Measurements from ENCODE around the gene SCYL1.
"Not testable (repeated sequence)": the region's sequence is repeated elsewhere in the genome, so short reads cannot be mapped to it uniquely, and the experiment has no call there.

Gene SCYL1

GRCh38 chr11:65505466-65506289 is 19.2 kb upstream of the SCYL1 start:
- no peak for DNase-seq (ENCODE audit: low read depth in 1 of 2, low spot score in 1 of 2)

- no peak for DNase-seq (ENCODE audit: low read depth in 1 of 2, low spot score in 1 of 2)
These were observed 18.6 kb upstream of the SCYL1 start for GRCh38 chr11:65506290-65506771.

- peak in 1 of 2 donors; percentile 23 for DNase-seq (ENCODE audit: low read depth in 1 of 2, low spot score in 1 of 2)
These were observed 17.9 kb upstream of the SCYL1 start for GRCh38 chr11:65506772-65507505.

- not testable (repeated sequence) for DNase-seq (ENCODE audit: low read depth in 1 of 2, low spot score in 1 of 2)
These were observed 12.6 kb upstream of the SCYL1 start for GRCh38 chr11:65512311-65512710.

- DNase-seq (ENCODE audit: low read depth in 1 of 2, low spot score in 1 of 2): no peak
These were observed 8.5 kb upstream of the SCYL1 start for GRCh38 chr11:65516135-65516968.

GRCh38 chr11:65518941-65519549 is 5.8 kb upstream of the SCYL1 start:
- DNase-seq (ENCODE audit: low read depth in 1 of 2, low spot score in 1 of 2): not testable (repeated sequence)

- not testable (repeated sequence) for DNase-seq (ENCODE audit: low read depth in 1 of 2, low spot score in 1 of 2)
These were observed 2.9 kb upstream of the SCYL1 start for GRCh38 chr11:65521777-65522521.

- not testable (repeated sequence) for DNase-seq (ENCODE audit: low read depth in 1 of 2, low spot score in 1 of 2)
These were observed 1.9 kb upstream of the SCYL1 start for GRCh38 chr11:65522718-65523630.

GRCh38 chr11:65523631-65523968 is 1.3 kb upstream of the SCYL1 start:
- DNase-seq (ENCODE audit: low read depth in 1 of 2, low spot score in 1 of 2): not testable (repeated sequence)

- DNase-seq (ENCODE audit: low read depth in 1 of 2, low spot score in 1 of 2): no peak
These were observed 706 bp upstream of the SCYL1 start for GRCh38 chr11:65524014-65524740.

- no peak for DNase-seq (ENCODE audit: low read depth in 1 of 2, low spot score in 1 of 2)
These were observed 930 bp downstream of the SCYL1 start for GRCh38 chr11:65525546-65526480.

- DNase-seq (ENCODE audit: low read depth in 1 of 2, low spot score in 1 of 2): no peak
These were observed 1.9 kb downstream of the SCYL1 start for GRCh38 chr11:65526744-65527143.

- DNase-seq (ENCODE audit: low read depth in 1 of 2, low spot score in 1 of 2): no peak
These were observed 4.0 kb downstream of the SCYL1 start for GRCh38 chr11:65528819-65529350.

- no peak for DNase-seq (ENCODE audit: low read depth in 1 of 2, low spot score in 1 of 2)
These were observed 4.7 kb downstream of the SCYL1 start for GRCh38 chr11:65529475-65530156.

- no peak for DNase-seq (ENCODE audit: low read depth in 1 of 2, low spot score in 1 of 2)
These were observed 5.2 kb downstream of the SCYL1 start for GRCh38 chr11:65530157-65530496.

GRCh38 chr11:65532388-65533064 is 7.6 kb downstream of the SCYL1 start:
- DNase-seq (ENCODE audit: low read depth in 1 of 2, low spot score in 1 of 2): no peak

All from stimulated activated CD4-positive, alpha-beta T cell treated with anti-CD3 and anti-CD28 coated beads, Interleukin-15, amount 100 ng/mL, for 1 hour (primary cell).